Large intestine (tissue), 3 donors: ENCODE measurements around the gene FAM180A. TPM values are rescaled to one million over a fixed set of nuclear protein-coding genes. Genes with fewer than 3 reads are reported as not detected.
A peak's percentile ranks its signal among the peaks of the same experiment; 100 is the strongest.
"Not testable (repeated sequence)": the region's sequence is repeated elsewhere in the genome, so short reads cannot be mapped to it uniquely, and the experiment has no call there.

Experiments used
- DNase-seq, 2 donors: peaks; one replicate each; pipeline versions ENCODE4 v3.0.0 to v3.0.0-alpha.2; 2013
- H3K27ac ChIP-seq: one replicate; pipeline ENCODE4 v1.5.1; 2013; ENCODE audit warnings: low read length
- H3K27me3 ChIP-seq: 2 replicates; pipeline ENCODE4 v1.6.1; 2013; ENCODE audit warnings: low read length; ENCODE audit not compliant: control insufficient read depth, insufficient read depth
- H3K36me3 ChIP-seq: 2 replicates; pipeline ENCODE4 v1.6.1; 2013; ENCODE audit warnings: low read length; ENCODE audit not compliant: control insufficient read depth, insufficient read depth
- H3K4me1 ChIP-seq: one replicate; pipeline ENCODE4 v1.6.1; 2013; ENCODE audit warnings: low read length; ENCODE audit not compliant: control insufficient read depth, insufficient read depth
- H3K4me3 ChIP-seq: one replicate; pipeline ENCODE4 v1.5.1; 2013; ENCODE audit warnings: low read length
- H3K9me3 ChIP-seq: one replicate; pipeline ENCODE4 v1.6.1; 2013; ENCODE audit warnings: mild to moderate bottlenecking, low read depth, low read length, moderate library complexity; ENCODE audit not compliant: control insufficient read depth
- WGBS: methylation state at CpG from one replicate; pipeline ENCODE4 v1.1.5; 2013; ENCODE audit warnings: low lambda C conversion rate; ENCODE audit not compliant: insufficient coverage; 5-methylcytosine and 5-hydroxymethylcytosine counted together
- polyA plus RNA-seq: library from polyadenylated mRNA; unstranded; fragments of 120-200 nt; gene quantifications from one replicate; pipeline ENCODE4 v1.2.1, GENCODE V29; 2013

FAM180A gene
- polyA plus RNA-seq, 1 donor, result not detected

GRCh38 chr7:135786911-135787310 is 38.3 kb upstream of the FAM180A start:
- WGBS, result 90% methylated on average over 2 of the region's 3 CpGs
- H3K9me3 ChIP-seq, result no peaks in the 10 kb centered on the region
- H3K4me3 ChIP-seq, result no peak overlapping the region
- H3K27me3 ChIP-seq, result peaks cover 2% of the 10 kb centered on the region
- DNase-seq, result no peak
- H3K27ac ChIP-seq, result no peak overlapping the region
- H3K4me1 ChIP-seq, result no peaks in the 10 kb centered on the region
- no peaks in the 10 kb centered on the region for H3K36me3 ChIP-seq

DNA sequence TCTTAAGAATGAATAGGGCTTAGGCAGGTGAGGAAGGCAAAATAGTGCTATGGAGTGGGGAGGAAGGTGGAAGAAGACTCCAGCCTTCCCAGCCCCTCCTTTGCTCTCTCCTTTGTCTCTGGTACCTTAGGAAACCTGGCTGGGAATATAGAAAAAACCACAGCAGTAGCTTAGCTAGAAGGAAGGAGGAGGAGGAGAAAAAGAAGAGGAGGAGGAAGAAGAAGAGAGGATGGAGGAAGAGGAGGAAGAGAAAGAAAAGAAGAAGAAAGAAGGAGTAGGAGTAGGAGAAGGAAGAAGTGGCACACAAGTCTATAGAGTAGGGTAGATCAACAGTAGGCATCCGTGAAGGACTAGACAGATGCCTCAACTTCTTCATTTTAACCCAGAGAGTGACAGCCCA is 36.5 kb upstream of the FAM180A start:
- no peak overlapping the region for H3K4me3 ChIP-seq
- H3K9me3 ChIP-seq, result no peaks in the 10 kb centered on the region
- DNase-seq, result no peak
- no peaks in the 10 kb centered on the region for H3K4me1 ChIP-seq
- H3K27me3 ChIP-seq, result peaks cover 2% of the 10 kb centered on the region
- no CpG with 5 or more reads among the region's 1 CpG for WGBS
- no peak overlapping the region for H3K27ac ChIP-seq
- no peaks in the 10 kb centered on the region for H3K36me3 ChIP-seq

GRCh38 chr7:135784013-135784412 is 35.4 kb upstream of the FAM180A start:
- no peak overlapping the region for H3K4me3 ChIP-seq
- peaks cover 2% of the 10 kb centered on the region for H3K27me3 ChIP-seq
- WGBS, result 78% methylated on average over 3 of the region's 8 CpGs
- H3K4me1 ChIP-seq, result no peaks in the 10 kb centered on the region
- no peak for DNase-seq
- no peak overlapping the region for H3K27ac ChIP-seq
- no peaks in the 10 kb centered on the region for H3K9me3 ChIP-seq
- H3K36me3 ChIP-seq, result no peaks in the 10 kb centered on the region

DNA sequence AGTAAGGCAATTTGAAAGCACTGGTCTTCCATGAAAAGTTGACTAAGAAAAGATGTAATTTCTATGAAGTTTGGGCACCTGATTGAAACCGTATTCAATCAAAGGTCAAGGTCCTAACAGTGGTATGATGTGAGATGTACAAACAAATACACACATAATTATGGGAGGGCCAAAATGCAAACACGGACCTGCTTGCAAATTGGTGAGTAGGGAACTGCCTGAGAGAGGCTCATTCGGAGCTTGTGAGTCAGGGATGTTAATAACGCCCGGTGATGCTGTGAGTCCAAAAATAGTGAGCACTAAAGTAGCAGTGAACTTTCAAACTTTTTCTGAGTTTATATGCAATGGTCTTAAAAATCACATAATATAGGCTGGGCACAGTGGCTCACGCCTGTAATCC is 34.2 kb upstream of the FAM180A start:
- Histone ChIP-seq H3K9me3 (peaks cover 4% of the 10 kb centered on the region), H3K36me3 (no peaks in the 10 kb centered on the region), H3K4me1 (no peaks in the 10 kb centered on the region), H3K27me3 (no peaks in the 10 kb centered on the region), H3K27ac (no peak overlapping the region), H3K4me3 (no peak overlapping the region)
- no CpG with 5 or more reads among the region's 6 CpGs for WGBS
- DNase-seq, result no peak

- Histone ChIP-seq H3K36me3 (no peaks in the 10 kb centered on the region), H3K4me3 (no peak overlapping the region), H3K27ac (no peak overlapping the region), H3K9me3 (peaks cover 4% of the 10 kb centered on the region), H3K27me3 (no peaks in the 10 kb centered on the region), H3K4me1 (no peaks in the 10 kb centered on the region)
- no peak for DNase-seq
- WGBS, result 94% methylated on average over 3 of the region's 9 CpGs
Observed at GRCh38 chr7:135782377-135782776, 33.8 kb upstream of the FAM180A start.

DNA sequence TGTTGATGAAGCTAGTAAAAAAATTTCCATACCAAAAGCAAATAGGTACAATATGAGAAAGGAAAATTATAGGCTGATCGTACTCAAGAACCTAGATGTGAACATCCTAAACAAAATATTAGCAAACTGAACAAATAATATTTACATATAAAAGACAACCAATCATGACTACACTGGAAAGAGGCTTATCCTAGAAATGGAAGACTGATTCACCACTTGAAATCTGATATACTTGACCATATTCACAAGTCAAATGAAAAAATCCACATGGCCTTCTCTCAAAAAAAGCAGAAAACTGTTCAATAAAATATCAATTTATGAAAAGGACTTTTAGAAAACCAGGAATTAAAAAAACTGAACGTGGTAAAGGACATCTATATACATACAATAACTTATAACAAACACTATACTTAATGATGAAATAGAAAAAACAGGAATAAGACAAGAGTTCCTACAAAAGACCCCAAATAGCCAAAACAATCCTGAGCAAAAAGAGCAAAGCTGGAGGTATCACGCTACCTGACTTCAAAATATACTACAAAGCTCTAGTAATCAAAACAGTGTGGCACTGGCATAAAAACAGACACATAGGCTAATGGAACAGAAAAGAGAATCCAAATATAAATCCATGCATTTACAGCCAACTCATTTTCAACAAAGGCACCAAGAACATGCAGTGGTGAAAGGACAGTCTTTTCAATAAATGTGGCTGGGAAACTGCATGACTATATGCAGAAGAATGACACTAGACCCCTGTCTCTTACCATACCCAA is 29.2 kb upstream of the FAM180A start:
- DNase-seq, result no peak
- H3K4me3 ChIP-seq, result no peak overlapping the region
- no peak overlapping the region for H3K27ac ChIP-seq
- H3K27me3 ChIP-seq, result no peaks in the 10 kb centered on the region
- H3K36me3 ChIP-seq, result no peaks in the 10 kb centered on the region
- WGBS, result 79% methylated on average over 2 of the region's 3 CpGs
- H3K9me3 ChIP-seq, result peaks cover 4% of the 10 kb centered on the region
- H3K4me1 ChIP-seq, result no peaks in the 10 kb centered on the region

GRCh38 chr7:135775915-135776314 is 27.3 kb upstream of the FAM180A start:
- H3K36me3 ChIP-seq, H3K4me1 ChIP-seq, H3K9me3 ChIP-seq, DNase-seq, H3K4me3 ChIP-seq, H3K27ac ChIP-seq, H3K27me3 ChIP-seq: not testable (repeated sequence)
- no CpG with 5 or more reads among the region's 8 CpGs for WGBS

DNA sequence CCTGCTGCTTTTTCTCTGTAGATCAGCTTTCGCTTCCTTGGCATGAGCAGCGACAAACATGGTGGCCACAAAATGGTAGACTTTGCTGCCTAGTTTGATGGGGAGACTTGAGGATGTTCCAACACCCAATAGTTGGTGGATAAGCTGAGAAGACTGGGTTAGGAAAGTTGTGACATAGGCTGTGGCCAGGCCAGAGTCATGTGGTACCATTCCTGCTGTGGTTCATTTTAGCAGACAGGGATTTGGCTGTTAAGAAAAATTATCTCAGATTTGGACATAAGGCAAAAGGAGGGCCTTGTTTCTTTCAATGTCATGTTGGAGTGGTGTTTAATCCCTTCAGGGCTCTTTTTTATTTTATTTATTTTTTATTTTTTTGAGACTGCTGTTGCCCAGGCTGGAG is 26.6 kb upstream of the FAM180A start:
- Histone ChIP-seq H3K27ac (no peak overlapping the region), H3K36me3 (no peaks in the 10 kb centered on the region), H3K27me3 (no peaks in the 10 kb centered on the region), H3K4me3 (no peak overlapping the region), H3K4me1 (no peaks in the 10 kb centered on the region), H3K9me3 (peaks cover 4% of the 10 kb centered on the region)
- WGBS, result no CpG with 5 or more reads among the region's 2 CpGs
- no peak for DNase-seq

GRCh38 chr7:135774284-135774683 is 25.7 kb upstream of the FAM180A start:
- no peaks in the 10 kb centered on the region for H3K36me3 ChIP-seq
- peak; percentile 45 to 68 for DNase-seq
- H3K27me3 ChIP-seq, result no peaks in the 10 kb centered on the region
- H3K4me1 ChIP-seq, result no peaks in the 10 kb centered on the region
- no peak overlapping the region for H3K27ac ChIP-seq
- H3K4me3 ChIP-seq, result no peak overlapping the region
- WGBS, result 39% methylated on average over 2 of the region's 4 CpGs
- H3K9me3 ChIP-seq, result peaks cover 4% of the 10 kb centered on the region

DNA sequence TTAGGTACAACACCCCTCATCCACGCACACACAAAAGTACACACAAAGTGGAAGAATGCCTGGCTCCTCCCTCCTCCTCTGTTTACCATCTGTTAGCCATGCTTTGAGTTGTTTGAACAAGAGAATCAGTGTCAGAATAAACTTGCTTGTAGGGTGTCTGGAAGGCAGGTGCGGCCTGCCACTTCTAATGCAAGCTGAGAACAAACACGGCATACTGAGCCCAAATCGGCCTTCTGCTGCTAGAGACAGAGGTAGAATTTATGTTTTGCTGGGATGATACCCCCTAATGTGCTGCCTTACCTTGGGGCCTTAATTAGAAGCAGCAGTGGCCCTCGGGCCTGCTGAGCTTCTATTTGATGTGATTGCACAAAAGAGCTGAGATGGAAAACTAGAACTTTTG is 24.9 kb upstream of the FAM180A start:
- DNase-seq, result peak in 1 of 2 donors; percentile 27
- no peaks in the 10 kb centered on the region for H3K4me1 ChIP-seq
- peaks cover 4% of the 10 kb centered on the region for H3K9me3 ChIP-seq
- no peak overlapping the region for H3K27ac ChIP-seq
- no CpG with 5 or more reads among the region's 5 CpGs for WGBS
- no peaks in the 10 kb centered on the region for H3K27me3 ChIP-seq
- no peaks in the 10 kb centered on the region for H3K36me3 ChIP-seq
- no peak overlapping the region for H3K4me3 ChIP-seq

GRCh38 chr7:135772639-135773222 is 24.1 kb upstream of the FAM180A start:
- no peaks in the 10 kb centered on the region for H3K4me1 ChIP-seq

More at GRCh38 chr7:135772639-135773222, 24.1 kb upstream of the FAM180A start:
- no peak overlapping the region for H3K4me3 ChIP-seq
- no peaks in the 10 kb centered on the region for H3K27me3 ChIP-seq
- DNase-seq, result no peak
- no peaks in the 10 kb centered on the region for H3K9me3 ChIP-seq
- no CpG with 5 or more reads among the region's 8 CpGs for whole genome bisulfite sequencing
- no peak overlapping the region for H3K27ac ChIP-seq
- H3K36me3 ChIP-seq, result no peaks in the 10 kb centered on the region
